H7 (cell line): ENCODE results near the gene BROX. TPM values are rescaled to one million over a fixed set of nuclear protein-coding genes. Genes with fewer than 3 reads are reported as not detected.

ENCODE experiments used
- DNase-seq: peaks from one replicate; pipeline ENCODE4 v3.0.0; 2012
- H3K27me3 ChIP-seq: 2 replicates; pipeline ENCODE4 v1.6.0; 2011; ENCODE audit warnings: mild to moderate bottlenecking, low read length; ENCODE audit not compliant: control insufficient read depth, insufficient read depth
- H3K36me3 ChIP-seq: replicated peaks from 2 replicates; pipeline ENCODE4 v1.5.1; 2011; ENCODE audit warnings: low read length; ENCODE audit not compliant: control insufficient read depth, insufficient read depth
- H3K4me3 ChIP-seq: 2 replicates; pipeline ENCODE4 v1.5.1; 2011; ENCODE audit warnings: low read depth, mild to moderate bottlenecking, control low read depth, low read length, moderate library complexity; ENCODE audit not compliant: insufficient read depth
- total RNA-seq: library from RNA; depleted of rRNA; stranded (reverse); fragments of >200 nt; shearing (Covaris generic); gene quantifications from 2 replicates; pipeline ENCODE4 v1.2.3, GENCODE V29; 2014; rRNA removed

BROX gene
- total RNA-seq, 1 experiment from 2014 or later = 44.5 TPM

- no peak for DNase-seq
- H3K27me3 ChIP-seq = no peaks in the 10 kb centered on the region
- H3K4me3 ChIP-seq = no peak overlapping the region
- no peaks in the 10 kb centered on the region for H3K36me3 ChIP-seq
Measured at GRCh38 chr1:222777463-222777862, 65.1 kb downstream of the BROX start.

- no peaks in the 10 kb centered on the region for H3K36me3 ChIP-seq
- H3K27me3 ChIP-seq = no peaks in the 10 kb centered on the region
- no peak overlapping the region for H3K4me3 ChIP-seq
- DNase-seq = no peak
Measured at GRCh38 chr1:222777977-222778376, 65.6 kb downstream of the BROX start.

- H3K36me3 ChIP-seq = no peaks in the 10 kb centered on the region
- DNase-seq = no peak
- no peaks in the 10 kb centered on the region; the same call in 1 of the 2 replicates for H3K27me3 ChIP-seq
- H3K4me3 ChIP-seq = no peak overlapping the region
Measured at GRCh38 chr1:222781251-222781650, 68.9 kb downstream of the BROX start.

GRCh38 chr1:222783051-222783450 is 70.7 kb downstream of the BROX start:
- DNase-seq = no peak
- no peaks in the 10 kb centered on the region for H3K36me3 ChIP-seq
- no peak overlapping the region for H3K4me3 ChIP-seq
- H3K27me3 ChIP-seq = no peaks in the 10 kb centered on the region; the same call in 1 of the 2 replicates

- no peak overlapping the region for H3K4me3 ChIP-seq
- no peaks in the 10 kb centered on the region; the same call in 1 of the 2 replicates for H3K27me3 ChIP-seq
- DNase-seq = no peak
- H3K36me3 ChIP-seq = no peaks in the 10 kb centered on the region
Measured at GRCh38 chr1:222784371-222784770, 72.0 kb downstream of the BROX start.

Other genes with a start within 250 kb of the BROX start
- gene HHIPL2, start 164.5 kb upstream of the BROX start, total RNA-seq = 0.04 and 0.31 TPM in 2 replicates
- 20.6 and 24.0 TPM in 2 replicates for gene TAF1A, start 122.6 kb upstream of the BROX start, total RNA-seq
- 52.5 and 75.7 TPM in 2 replicates for gene MIA3, start 94.5 kb upstream of the BROX start, total RNA-seq
- 48.3 and 58.1 TPM in 2 replicates for gene AIDA, start 73 bp upstream of the BROX start, total RNA-seq
- gene FAM177B, start 24.6 kb downstream of the BROX start, total RNA-seq = not detected in 2 replicates
- 4.0 and 4.8 TPM in 2 replicates for gene DISP1, start 102.5 kb downstream of the BROX start, total RNA-seq